ENCODE measurements around the gene MTA2.
"Not testable (repeated sequence)": the region's sequence is repeated elsewhere in the genome, so short reads cannot be mapped to it uniquely, and the experiment has no call there.

Gene MTA2

GRCh38 chr11:62601372-62602140, at the start of gene MTA2:
TSS of gene MTA2 (minus strand) at chr11:62601865. CDS start at chr11:62601450, 415 bp downstream.
- peak within 1 kb of the TSS; percentile 97 for H3K27ac ChIP-seq
- H3K36me3 ChIP-seq, result peaks cover 50% of the 10 kb centered on the region
- TF ChIP-seq CTCF (IDR thresholded peaks at IDR 0.05; ENCODE audit: low read depth, low read length), result no peak

GRCh38 chr11:62650283-62650682, 48.6 kb upstream of the MTA2 start:
- DNase-seq, H3K27ac ChIP-seq: not testable (repeated sequence)

More at GRCh38 chr11:62601372-62602140, at the start of gene MTA2:
- no peaks in the 10 kb centered on the region for H3K9me3 ChIP-seq (ENCODE audit: severe bottlenecking)
- no peaks in the 10 kb centered on the region for H3K27me3 ChIP-seq (ENCODE audit: insufficient read depth, low read depth, severe bottlenecking)
- peak; percentile 98 for DNase-seq
- H3K4me3 ChIP-seq (ENCODE audit: low read depth, low read length), result peak within 1 kb of the TSS; percentile 95

GRCh38 chr11:62649486-62649885, 47.8 kb upstream of the MTA2 start:
- no peak overlapping the region for H3K27ac ChIP-seq
- H3K9me3 ChIP-seq (ENCODE audit: severe bottlenecking), result no peaks in the 10 kb centered on the region
- no peak for TF ChIP-seq CTCF (IDR thresholded peaks at IDR 0.05; ENCODE audit: low read depth, low read length)
- DNase-seq, result no peak
- H3K27me3 ChIP-seq (ENCODE audit: insufficient read depth, low read depth, severe bottlenecking), result no peaks in the 10 kb centered on the region
- peaks cover 35% of the 10 kb centered on the region for H3K36me3 ChIP-seq
- no peak overlapping the region for H3K4me3 ChIP-seq (ENCODE audit: low read depth, low read length)

More at GRCh38 chr11:62650283-62650682, 48.6 kb upstream of the MTA2 start:
- H3K9me3 ChIP-seq (ENCODE audit: severe bottlenecking); H3K4me3 ChIP-seq (ENCODE audit: low read depth, low read length); H3K27me3 ChIP-seq (ENCODE audit: insufficient read depth, low read depth, severe bottlenecking): not testable (repeated sequence)
- H3K36me3 ChIP-seq, result peaks cover 29% of the 10 kb centered on the region

DNA sequence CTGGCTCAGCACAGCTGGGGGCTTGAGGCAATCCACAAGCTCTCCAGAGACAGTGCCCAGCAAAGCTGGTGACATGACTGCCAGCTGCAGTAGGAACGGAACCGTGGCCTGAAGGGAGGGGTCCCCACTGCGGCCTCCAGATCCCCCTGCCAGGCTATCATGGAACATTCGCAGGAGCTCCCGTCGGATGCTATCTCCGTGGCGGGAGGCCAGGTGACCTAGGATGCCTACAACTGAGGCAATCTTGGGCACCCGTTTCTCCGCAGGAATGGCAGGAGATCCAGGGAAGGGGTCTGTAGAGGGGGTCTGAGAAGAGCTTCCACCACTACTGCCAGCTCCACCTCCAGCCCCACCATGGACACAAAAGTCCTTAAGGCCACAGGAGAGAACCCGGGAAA, 47.3 kb upstream of the MTA2 start:
- TF ChIP-seq CTCF (IDR thresholded peaks at IDR 0.05; ENCODE audit: low read depth, low read length), result no peak
- Histone ChIP-seq H3K27ac (no peak overlapping the region), H3K36me3 (peaks cover 38% of the 10 kb centered on the region), H3K4me3 (ENCODE audit: low read depth, low read length) (no peak overlapping the region), H3K27me3 (ENCODE audit: insufficient read depth, low read depth, severe bottlenecking) (no peaks in the 10 kb centered on the region), H3K9me3 (ENCODE audit: severe bottlenecking) (no peaks in the 10 kb centered on the region)
- no peak for DNase-seq

- TF ChIP-seq CTCF (IDR thresholded peaks at IDR 0.05; ENCODE audit: low read depth, low read length), result no peak
- DNase-seq, result no peak
- Histone ChIP-seq H3K9me3 (ENCODE audit: severe bottlenecking) (no peaks in the 10 kb centered on the region), H3K36me3 (peaks cover 44% of the 10 kb centered on the region), H3K27ac (no peak overlapping the region), H3K4me3 (ENCODE audit: low read depth, low read length) (no peak overlapping the region), H3K27me3 (ENCODE audit: insufficient read depth, low read depth, severe bottlenecking) (no peaks in the 10 kb centered on the region)
These were observed 46.7 kb upstream of the MTA2 start for GRCh38 chr11:62648185-62648966.

DNA sequence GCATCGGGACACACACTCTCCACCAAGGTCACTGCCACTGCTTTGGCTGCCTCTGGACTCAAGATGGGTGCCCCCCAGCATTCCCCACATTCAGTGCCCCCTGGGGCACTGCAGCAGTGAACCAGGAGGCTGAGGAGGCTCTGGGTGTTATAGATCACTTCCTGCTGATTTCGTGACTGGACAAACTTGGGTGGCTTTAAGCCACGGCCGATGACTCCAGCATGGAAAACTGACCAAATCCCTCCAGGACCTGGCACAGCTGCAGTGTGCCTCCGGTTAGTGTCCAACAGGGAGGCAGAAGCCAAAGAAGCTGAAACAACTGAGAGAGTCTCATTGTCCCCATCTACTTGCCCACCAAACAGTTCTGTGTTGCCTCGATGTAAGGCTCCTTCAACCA, 45.9 kb upstream of the MTA2 start:
- DNase-seq, result no peak
- peaks cover 52% of the 10 kb centered on the region for H3K36me3 ChIP-seq
- H3K9me3 ChIP-seq (ENCODE audit: severe bottlenecking), result no peaks in the 10 kb centered on the region
- TF ChIP-seq CTCF (IDR thresholded peaks at IDR 0.05; ENCODE audit: low read depth, low read length), result no peak
- 0 out of 2 replicates have a peak overlapping the region, but pooled peaks have one; percentile 6 for H3K27ac ChIP-seq
- no peak overlapping the region for H3K4me3 ChIP-seq (ENCODE audit: low read depth, low read length)
- H3K27me3 ChIP-seq (ENCODE audit: insufficient read depth, low read depth, severe bottlenecking), result no peaks in the 10 kb centered on the region

Data from WERI-Rb-1 (cell line).